HG03025 (cell line): ENCODE data around the gene OCLN.
"Not testable (repeated sequence)": the region's sequence is repeated elsewhere in the genome, so short reads cannot be mapped to it uniquely, and the experiment has no call there.

ENCODE experiments used
- ATAC-seq: cut with Tn5 transposase; IDR thresholded peaks from one replicate; pipeline ENCODE4 v1.9.1; 2021; ENCODE audit warnings: mild to moderate bottlenecking, moderate library complexity; ENCODE audit not compliant: unreplicated experiment, low FRiP score

OCLN gene

GRCh38 chr5:69489246-69489645 is 3.3 kb upstream of the OCLN start:
- ATAC-seq: no peak

- no peak for ATAC-seq
Measured at GRCh38 chr5:69491027-69491426, 1.6 kb upstream of the OCLN start.

- no peak for ATAC-seq
Measured at GRCh38 chr5:69491838-69492390, 676 bp upstream of the OCLN start.

- ATAC-seq: peak; percentile 42
Measured at GRCh38 chr5:69492923-69493395, 369 bp downstream of the OCLN start.

- peak; percentile 40 for ATAC-seq
Measured at GRCh38 chr5:69493396-69494133, 975 bp downstream of the OCLN start.

- no peak for ATAC-seq
Measured at GRCh38 chr5:69494452-69494851, 1.9 kb downstream of the OCLN start.

- no peak for ATAC-seq
Measured at GRCh38 chr5:69497006-69497520, 4.5 kb downstream of the OCLN start.

- ATAC-seq: no peak
Measured at GRCh38 chr5:69498384-69498783, 5.8 kb downstream of the OCLN start.

GRCh38 chr5:69502367-69502766 is 9.8 kb downstream of the OCLN start:
- ATAC-seq: no peak

GRCh38 chr5:69502767-69503488 is 10.3 kb downstream of the OCLN start:
- ATAC-seq: no peak

GRCh38 chr5:69504036-69504435 is 11.4 kb downstream of the OCLN start:
- no peak for ATAC-seq

- ATAC-seq: no peak
Measured at GRCh38 chr5:69505306-69505705, 12.7 kb downstream of the OCLN start.

- ATAC-seq: no peak
Measured at GRCh38 chr5:69509212-69509611, 16.6 kb downstream of the OCLN start.

- no peak for ATAC-seq
Measured at GRCh38 chr5:69510694-69511093, 18.1 kb downstream of the OCLN start.

GRCh38 chr5:69512740-69513260 is 20.2 kb downstream of the OCLN start:
- no peak for ATAC-seq

- not testable (repeated sequence) for ATAC-seq
Measured at GRCh38 chr5:69515570-69515969, 23.0 kb downstream of the OCLN start.

- ATAC-seq: no peak
Measured at GRCh38 chr5:69516769-69517168, 24.2 kb downstream of the OCLN start.

- no peak for ATAC-seq
Measured at GRCh38 chr5:69517763-69518212, 25.2 kb downstream of the OCLN start.

- no peak for ATAC-seq
Measured at GRCh38 chr5:69519285-69519684, 26.7 kb downstream of the OCLN start.

GRCh38 chr5:69522035-69522434 is 29.4 kb downstream of the OCLN start:
- no peak for ATAC-seq

- no peak for ATAC-seq
Measured at GRCh38 chr5:69525490-69525889, 32.9 kb downstream of the OCLN start.
